GM23338 (cell line): Measurements from ENCODE around the gene PSMG1. TPM values are rescaled to one million over a fixed set of nuclear protein-coding genes. Genes with fewer than 3 reads are reported as not detected.

Experiments
- ATAC-seq: fragments of 200-7000 bp; cut with Tn5 transposase; 3 replicates; pipeline ENCODE4 v1.9.1; 2020
- DNase-seq: peaks from one replicate; pipeline ENCODE4 v3.0.0-alpha.2; 2015; ENCODE audit warnings: low spot score
- H2AFZ ChIP-seq: fragments of 200-600 bp; sonication (generic); 2 replicates; pipeline ENCODE4 v1.8.0; 2016; ENCODE audit warnings: antibody characterized with exemption, mild to moderate bottlenecking, moderate library complexity
- H3F3A ChIP-seq: fragments of 200-600 bp; sonication (generic); replicated peaks from 2 replicates; pipeline ENCODE4 v1.8.0; 2017; ENCODE audit warnings: antibody characterized with exemption, mixed run types, low read depth
- H3K27ac ChIP-seq: fragments of 200-600 bp; sonication (generic); 2 replicates; pipeline ENCODE4 v1.6.1; 2016; ENCODE audit warnings: low read depth
- H3K27me3 ChIP-seq: fragments of 200-600 bp; sonication (generic); 2 replicates; pipeline ENCODE4 v1.8.0; 2016; ENCODE audit warnings: mild to moderate bottlenecking, mixed run types, moderate library complexity; ENCODE audit not compliant: insufficient read depth
- H3K36me3 ChIP-seq: fragments of 200-600 bp; sonication (generic); 2 replicates; pipeline ENCODE4 v1.8.0; 2016; ENCODE audit warnings: mild to moderate bottlenecking; ENCODE audit not compliant: insufficient read depth
- H3K4me1 ChIP-seq: fragments of 200-600 bp; sonication (generic); 2 replicates; pipeline ENCODE4 v1.8.0; 2016; ENCODE audit warnings: mild to moderate bottlenecking, moderate library complexity; ENCODE audit not compliant: insufficient read depth
- H3K4me2 ChIP-seq: fragments of 200-600 bp; sonication (generic); 2 replicates; pipeline ENCODE4 v1.7.1; 2017; ENCODE audit warnings: mixed run types
- H3K4me3 ChIP-seq: fragments of 200-600 bp; sonication (generic); 2 replicates; pipeline ENCODE4 v1.6.1; 2016; ENCODE audit warnings: mixed run types
- H3K79me2 ChIP-seq: fragments of 200-600 bp; sonication (generic); replicated peaks from 2 replicates; pipeline ENCODE4 v1.8.0; 2017; ENCODE audit warnings: mild to moderate bottlenecking; ENCODE audit not compliant: insufficient read depth
- H3K9me2 ChIP-seq: fragments of 200-600 bp; sonication (generic); 2 replicates; pipeline ENCODE4 v1.8.0; 2017; ENCODE audit not compliant: insufficient read depth
- H4K20me1 ChIP-seq: fragments of 200-600 bp; sonication (generic); replicated peaks from 2 replicates; pipeline ENCODE4 v1.8.0; 2017; ENCODE audit warnings: mild to moderate bottlenecking; ENCODE audit not compliant: insufficient read depth
- H3K27ac Mint-ChIP-seq: 2 replicates; pipeline ENCODE4 v1.8.0; 2020; ENCODE audit warnings: inconsistent platforms, mild to moderate bottlenecking, moderate library complexity, mixed read lengths
- H3K27me3 Mint-ChIP-seq: 3 replicates; pipeline ENCODE4 v1.8.0; 2022; ENCODE audit warnings: low read depth, mild to moderate bottlenecking, moderate library complexity, mixed read lengths, inconsistent platforms; ENCODE audit not compliant: insufficient read depth, poor library complexity
- H3K36me3 Mint-ChIP-seq: 3 replicates; pipeline ENCODE4 v1.8.0; 2021; ENCODE audit warnings: low read depth, mild to moderate bottlenecking, inconsistent platforms, moderate library complexity, mixed read lengths
- H3K4me1 Mint-ChIP-seq: 3 replicates; pipeline ENCODE4 v1.8.0; 2020; ENCODE audit warnings: mild to moderate bottlenecking, inconsistent platforms, mixed read lengths
- H3K4me3 Mint-ChIP-seq: 3 replicates; pipeline ENCODE4 v1.8.0; 2021; ENCODE audit warnings: moderate library complexity, mild to moderate bottlenecking, inconsistent platforms, mixed read lengths
- H3K9me3 Mint-ChIP-seq: 3 replicates; pipeline ENCODE4 v1.8.0; 2020; ENCODE audit warnings: moderate library complexity, mild to moderate bottlenecking, inconsistent platforms, mixed read lengths
- CREB1 ChIP-seq: fragments of 250-450 bp; sonication (Bioruptor Pico); IDR thresholded peaks from 2 replicates; pipeline ENCODE4 v1.5.0; 2020; ENCODE audit warnings: low read depth, mild to moderate bottlenecking, moderate library complexity
- CTCF ChIP-seq, 2 experiments: fragments of 200-600 bp in 1 of 2; sonication (generic) in 1 of 2; conservative IDR thresholded peaks; 2 replicates each; pipeline versions ENCODE4 v1.5.1 to v1.6.1; 2016 to 2017; ENCODE audit warnings: antibody characterized with exemption in 2 of 2, low read depth in 2 of 2, mild to moderate bottlenecking in 2 of 2, moderate library complexity in 1 of 2
- NANOG ChIP-seq: IDR thresholded peaks from 2 replicates; pipeline ENCODE4 v1.6.1; 2016; ENCODE audit warnings: antibody characterized with exemption, borderline replicate concordance
- ZNF331 ChIP-seq: fragments of 250-450 bp; sonication (Bioruptor Pico); IDR thresholded peaks from 2 replicates; pipeline ENCODE4 v1.5.0; 2020; ENCODE audit warnings: low read depth, mild to moderate bottlenecking, moderate library complexity
- polyA plus RNA-seq: library from polyadenylated mRNA; unstranded; fragments of >200 nt; fragmentation: Nextera tagmentation; extraction: Ambion mirVana; gene quantifications from 2 replicates; pipeline ENCODE4 v1.2.1, GENCODE V29; 2016
- total RNA-seq: library from RNA; depleted of rRNA; stranded (reverse); fragments of >200 nt; shearing (Covaris generic); gene quantifications from 2 replicates; pipeline ENCODE4 v1.2.3, GENCODE V29; 2014
- TF ChIP-seq, protein P1 (sequence below): fragments of 250-450 bp; sonication (Bioruptor Pico); IDR thresholded peaks from 2 replicates; pipeline ENCODE4 v1.5.0; 2020; ENCODE audit warnings: mild to moderate bottlenecking, moderate library complexity

Gene PSMG1
- total and polyA plus RNA-seq, 2 experiments from 2014 or later: 78.4 to 158 TPM

DNA sequence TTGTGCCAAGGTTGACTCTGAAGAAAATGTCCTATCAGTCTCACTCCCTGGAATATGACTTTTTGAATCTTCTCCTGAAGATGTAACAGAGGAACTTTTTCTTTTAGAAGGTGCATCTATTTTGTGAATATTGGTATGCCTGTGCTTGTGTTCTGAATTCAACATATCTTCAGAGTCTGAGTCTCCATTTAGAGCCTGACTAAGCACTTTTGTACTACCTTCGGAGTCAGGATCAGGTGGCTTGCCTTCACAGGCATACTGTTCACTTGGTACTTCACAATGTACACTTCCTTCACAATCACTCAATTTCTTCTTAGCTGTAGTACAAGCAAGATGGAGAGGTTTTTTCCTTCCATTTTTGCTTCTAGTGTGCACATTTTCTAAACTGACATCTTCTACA is 13.6 kb upstream of the PSMG1 start:
- Histone ChIP-seq H3K4me1 (no peaks in the 10 kb centered on the region), H3K79me2 (no peaks in the 10 kb centered on the region), H4K20me1 (no peaks in the 10 kb centered on the region), H3K9me2 (no peaks in the 10 kb centered on the region), H3F3A (no peaks in the 10 kb centered on the region; the same call in 1 of the 2 replicates), H3K36me3 (peaks cover 42% of the 10 kb centered on the region), H3K4me3 (no peak overlapping the region), H3K27me3 (no peaks in the 10 kb centered on the region), H2AFZ (no peak overlapping the region), H3K27ac (no peak overlapping the region), H3K4me2 (no peak overlapping the region)
- H3K36me3 Mint-ChIP-seq: peaks cover 53% of the 10 kb centered on the region
- no peak overlapping the region for H3K4me3 Mint-ChIP-seq
- H3K9me3 Mint-ChIP-seq: no peaks in the 10 kb centered on the region
- DNase-seq (no peak), ATAC-seq (no peak)
- TF ChIP-seq, protein P1, sequence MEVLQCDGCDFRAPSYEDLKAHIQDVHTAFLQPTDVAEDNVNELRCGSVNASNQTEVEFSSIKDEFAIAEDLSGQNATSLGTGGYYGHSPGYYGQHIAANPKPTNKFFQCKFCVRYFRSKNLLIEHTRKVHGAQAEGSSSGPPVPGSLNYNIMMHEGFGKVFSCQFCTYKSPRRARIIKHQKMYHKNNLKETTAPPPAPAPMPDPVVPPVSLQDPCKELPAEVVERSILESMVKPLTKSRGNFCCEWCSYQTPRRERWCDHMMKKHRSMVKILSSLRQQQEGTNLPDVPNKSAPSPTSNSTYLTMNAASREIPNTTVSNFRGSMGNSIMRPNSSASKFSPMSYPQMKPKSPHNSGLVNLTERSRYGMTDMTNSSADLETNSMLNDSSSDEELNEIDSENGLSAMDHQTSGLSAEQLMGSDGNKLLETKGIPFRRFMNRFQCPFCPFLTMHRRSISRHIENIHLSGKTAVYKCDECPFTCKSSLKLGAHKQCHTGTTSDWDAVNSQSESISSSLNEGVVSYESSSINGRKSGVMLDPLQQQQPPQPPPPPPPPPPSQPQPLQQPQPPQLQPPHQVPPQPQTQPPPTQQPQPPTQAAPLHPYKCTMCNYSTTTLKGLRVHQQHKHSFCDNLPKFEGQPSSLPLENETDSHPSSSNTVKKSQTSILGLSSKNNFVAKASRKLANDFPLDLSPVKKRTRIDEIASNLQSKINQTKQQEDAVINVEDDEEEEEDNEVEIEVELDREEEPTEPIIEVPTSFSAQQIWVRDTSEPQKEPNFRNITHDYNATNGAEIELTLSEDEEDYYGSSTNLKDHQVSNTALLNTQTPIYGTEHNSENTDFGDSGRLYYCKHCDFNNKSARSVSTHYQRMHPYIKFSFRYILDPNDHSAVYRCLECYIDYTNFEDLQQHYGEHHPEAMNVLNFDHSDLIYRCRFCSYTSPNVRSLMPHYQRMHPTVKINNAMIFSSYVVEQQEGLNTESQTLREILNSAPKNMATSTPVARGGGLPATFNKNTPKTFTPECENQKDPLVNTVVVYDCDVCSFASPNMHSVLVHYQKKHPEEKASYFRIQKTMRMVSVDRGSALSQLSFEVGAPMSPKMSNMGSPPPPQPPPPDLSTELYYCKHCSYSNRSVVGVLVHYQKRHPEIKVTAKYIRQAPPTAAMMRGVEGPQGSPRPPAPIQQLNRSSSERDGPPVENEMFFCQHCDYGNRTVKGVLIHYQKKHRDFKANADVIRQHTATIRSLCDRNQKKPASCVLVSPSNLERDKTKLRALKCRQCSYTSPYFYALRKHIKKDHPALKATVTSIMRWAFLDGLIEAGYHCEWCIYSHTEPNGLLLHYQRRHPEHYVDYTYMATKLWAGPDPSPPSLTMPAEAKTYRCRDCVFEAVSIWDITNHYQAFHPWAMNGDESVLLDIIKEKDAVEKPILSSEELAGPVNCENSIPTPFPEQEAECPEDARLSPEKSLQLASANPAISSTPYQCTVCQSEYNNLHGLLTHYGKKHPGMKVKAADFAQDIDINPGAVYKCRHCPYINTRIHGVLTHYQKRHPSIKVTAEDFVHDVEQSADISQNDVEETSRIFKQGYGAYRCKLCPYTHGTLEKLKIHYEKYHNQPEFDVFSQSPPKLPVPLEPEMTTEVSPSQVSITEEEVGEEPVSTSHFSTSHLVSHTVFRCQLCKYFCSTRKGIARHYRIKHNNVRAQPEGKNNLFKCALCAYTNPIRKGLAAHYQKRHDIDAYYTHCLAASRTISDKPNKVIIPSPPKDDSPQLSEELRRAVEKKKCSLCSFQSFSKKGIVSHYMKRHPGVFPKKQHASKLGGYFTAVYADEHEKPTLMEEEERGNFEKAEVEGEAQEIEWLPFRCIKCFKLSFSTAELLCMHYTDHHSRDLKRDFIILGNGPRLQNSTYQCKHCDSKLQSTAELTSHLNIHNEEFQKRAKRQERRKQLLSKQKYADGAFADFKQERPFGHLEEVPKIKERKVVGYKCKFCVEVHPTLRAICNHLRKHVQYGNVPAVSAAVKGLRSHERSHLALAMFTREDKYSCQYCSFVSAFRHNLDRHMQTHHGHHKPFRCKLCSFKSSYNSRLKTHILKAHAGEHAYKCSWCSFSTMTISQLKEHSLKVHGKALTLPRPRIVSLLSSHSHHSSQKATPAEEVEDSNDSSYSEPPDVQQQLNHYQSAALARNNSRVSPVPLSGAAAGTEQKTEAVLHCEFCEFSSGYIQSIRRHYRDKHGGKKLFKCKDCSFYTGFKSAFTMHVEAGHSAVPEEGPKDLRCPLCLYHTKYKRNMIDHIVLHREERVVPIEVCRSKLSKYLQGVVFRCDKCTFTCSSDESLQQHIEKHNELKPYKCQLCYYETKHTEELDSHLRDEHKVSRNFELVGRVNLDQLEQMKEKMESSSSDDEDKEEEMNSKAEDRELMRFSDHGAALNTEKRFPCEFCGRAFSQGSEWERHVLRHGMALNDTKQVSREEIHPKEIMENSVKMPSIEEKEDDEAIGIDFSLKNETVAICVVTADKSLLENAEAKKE (CRISPR knock-in tag): no peak
- no peak for TF ChIP-seq NANOG
- no peak overlapping the region for H3K27ac Mint-ChIP-seq
- peaks cover 4% of the 10 kb centered on the region; the same call in 1 of the 3 replicates for H3K4me1 Mint-ChIP-seq
- H3K27me3 Mint-ChIP-seq: no peaks in the 10 kb centered on the region

DNA sequence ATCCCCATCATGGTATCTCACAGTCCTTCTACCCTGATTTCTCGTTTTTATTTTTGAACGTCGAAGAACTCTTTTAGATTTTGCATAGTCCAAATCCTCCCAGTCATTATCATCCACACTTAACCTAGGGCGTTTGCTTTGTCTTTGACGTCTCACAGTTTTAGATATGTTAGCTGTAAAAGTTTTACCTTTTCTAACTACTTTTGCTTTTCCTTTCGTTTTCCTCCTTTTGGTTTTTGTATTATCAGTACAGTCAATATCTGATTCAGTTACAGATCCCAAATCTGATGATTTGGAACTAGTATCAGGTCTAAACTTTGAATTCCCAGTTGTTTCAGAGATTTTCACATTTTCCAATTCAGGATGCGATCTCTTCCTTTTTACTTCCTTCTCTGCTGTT is 13.1 kb upstream of the PSMG1 start:
- Histone ChIP-seq H3K27ac (no peak overlapping the region), H3K4me1 (no peaks in the 10 kb centered on the region), H3F3A (no peaks in the 10 kb centered on the region; the same call in 1 of the 2 replicates), H2AFZ (no peak overlapping the region), H3K9me2 (no peaks in the 10 kb centered on the region), H3K4me2 (no peak overlapping the region), H3K27me3 (no peaks in the 10 kb centered on the region), H3K79me2 (no peaks in the 10 kb centered on the region), H4K20me1 (no peaks in the 10 kb centered on the region), H3K36me3 (peaks cover 42% of the 10 kb centered on the region), H3K4me3 (no peak overlapping the region)
- peaks cover 48% of the 10 kb centered on the region for H3K36me3 Mint-ChIP-seq
- ATAC-seq: no peak
- H3K4me1 Mint-ChIP-seq: peaks cover 4% of the 10 kb centered on the region; the same call in 1 of the 3 replicates
- no peaks in the 10 kb centered on the region for H3K27me3 Mint-ChIP-seq
- no peak overlapping the region for H3K27ac Mint-ChIP-seq
- no peak for DNase-seq
- no peaks in the 10 kb centered on the region for H3K9me3 Mint-ChIP-seq
- no peak overlapping the region for H3K4me3 Mint-ChIP-seq
- TF ChIP-seq CTCF (conservative IDR thresholded peaks at IDR 0.05; ENCODE audit: low read depth in 2 of 2) (no peak), CREB1 (CRISPR knock-in tag) (no peak), ZNF331 (CRISPR knock-in tag) (no peak)
